Hypothalamus (tissue), 51 donors: Measurements from ENCODE around the gene CD2AP.

Source experiments
- DNase-seq, 51 donors: peaks; one replicate each; lab custom pipeline; 2025; lab: John Stamatoyannopoulos, UW

The CD2AP gene

GRCh38 chr6:47492355-47492754, 14.8 kb downstream of the CD2AP start:
- DNase-seq = no peak

GRCh38 chr6:47495207-47495606, 17.6 kb downstream of the CD2AP start:
- DNase-seq = no peak

GRCh38 chr6:47495954-47496545, 18.5 kb downstream of the CD2AP start:
- DNase-seq = no peak

GRCh38 chr6:47496935-47497579, 19.5 kb downstream of the CD2AP start:
- DNase-seq = no peak

- DNase-seq = no peak
These were observed 25.3 kb downstream of the CD2AP start for GRCh38 chr6:47502920-47503319.

- no peak for DNase-seq
These were observed 32.3 kb downstream of the CD2AP start for GRCh38 chr6:47509937-47510336.

GRCh38 chr6:47512872-47513271, 35.3 kb downstream of the CD2AP start:
- no peak for DNase-seq

GRCh38 chr6:47519279-47519678, 41.7 kb downstream of the CD2AP start:
- no peak for DNase-seq

GRCh38 chr6:47520282-47520681, 42.7 kb downstream of the CD2AP start:
- no peak for DNase-seq

- DNase-seq = no peak
These were observed 44.4 kb downstream of the CD2AP start for GRCh38 chr6:47521961-47522360.

- DNase-seq = no peak
These were observed 46.7 kb downstream of the CD2AP start for GRCh38 chr6:47524136-47524845.

- DNase-seq = no peak
These were observed 47.9 kb downstream of the CD2AP start for GRCh38 chr6:47525330-47526057.

- DNase-seq = no peak
These were observed 49.7 kb downstream of the CD2AP start for GRCh38 chr6:47527274-47527673.

- no peak for DNase-seq
These were observed 52.1 kb downstream of the CD2AP start for GRCh38 chr6:47529734-47530133.

- no peak for DNase-seq
These were observed 55.5 kb downstream of the CD2AP start for GRCh38 chr6:47532981-47533585.

- no peak for DNase-seq
These were observed 56.5 kb downstream of the CD2AP start for GRCh38 chr6:47534063-47534462.

GRCh38 chr6:47535316-47536225, 58.0 kb downstream of the CD2AP start:
- DNase-seq = no peak

- DNase-seq = no peak
These were observed 59.3 kb downstream of the CD2AP start for GRCh38 chr6:47536816-47537401.

GRCh38 chr6:47545223-47545622, 67.6 kb downstream of the CD2AP start:
- DNase-seq = no peak

- no peak for DNase-seq
These were observed 74.1 kb downstream of the CD2AP start for GRCh38 chr6:47551670-47552069.
